ENCODE data around the gene ITGA3. TPM values are rescaled to one million over a fixed set of nuclear protein-coding genes. Genes with fewer than 3 reads are reported as not detected.

Gene ITGA3
- total and polyA plus RNA-seq, 2 of the 13 experiments (the other 11 are each of a cell fraction or from before 2014, with no cell fraction given) = 0.48 to 0.69 TPM

- DNase-seq (ENCODE audit: low spot score) = no peak
- 22% methylated on average over 4 of the region's 6 CpGs for WGBS (ENCODE audit: low lambda C conversion rate)
- Histone ChIP-seq H3K79me2 (ENCODE audit: insufficient read depth, low read length) (no peaks in the 10 kb centered on the region), H3K4me3 (replicated peaks in 1 of 3; ENCODE audit: insufficient read depth in 1 of 3, low read depth in 2 of 3, low read length in 3 of 3) (no peak overlapping the region), H3K36me3 (replicated peaks in 1 of 2; ENCODE audit: control insufficient read depth in 1 of 2, insufficient read depth in 2 of 2, low read length in 2 of 2) (no peaks in the 10 kb centered on the region), H3K27me3 (ENCODE audit: control insufficient read depth in 1 of 2, insufficient read depth in 2 of 2, low read length in 2 of 2) (peaks cover 4 to 21% of the 10 kb centered on the region in 2 experiments; a peak in 2 of 5 replicates), H3K4me1 (ENCODE audit: insufficient read depth, low read length) (no peaks in the 10 kb centered on the region), H3K9me3 (ENCODE audit: low read length) (no peaks in the 10 kb centered on the region), H2AFZ (ENCODE audit: low read length) (no peak overlapping the region), H3K9ac (ENCODE audit: insufficient read depth, low read depth, low read length) (no peak overlapping the region), H3K27ac (ENCODE audit: extremely low read length, insufficient read depth, low read length) (no peak overlapping the region), H4K20me1 (ENCODE audit: insufficient read depth, low read length) (no peaks in the 10 kb centered on the region), H3K4me2 (ENCODE audit: low read depth, low read length) (no peak overlapping the region)
- POLR2A ChIA-PET = no interaction called here
- no peak; the same call in 2 of the 3 replicates for ATAC-seq
- BruUV-seq (replicated peaks) = no TSS peak
- FAIRE-seq = no peak
- CTCF ChIA-PET (ENCODE audit: low intra/inter-chr PET ratio, low total read pairs) = no interaction called here
- in situ Hi-C loops (cut with HindIII; ENCODE audit: extremely low pct_ligation_motif_present, low pct_unique_long_range_greater_than_20kb) (no loop called here), intact Hi-C loops (cut with micrococcal nuclease; ENCODE audit: unreplicated experiment) (no loop called here)
- TF ChIP-seq CBX2 (IDR thresholded peaks at IDR 0.05; ENCODE audit: low read depth, low read length) = no peak
- TF ChIP-seq CBX2 (CRISPR knock-in tag; IDR thresholded peaks at IDR 0.05; ENCODE audit: low read depth) = no peak
Observed at GRCh38 chr17:50046667-50047066, 9.2 kb upstream of the ITGA3 start.

DNA sequence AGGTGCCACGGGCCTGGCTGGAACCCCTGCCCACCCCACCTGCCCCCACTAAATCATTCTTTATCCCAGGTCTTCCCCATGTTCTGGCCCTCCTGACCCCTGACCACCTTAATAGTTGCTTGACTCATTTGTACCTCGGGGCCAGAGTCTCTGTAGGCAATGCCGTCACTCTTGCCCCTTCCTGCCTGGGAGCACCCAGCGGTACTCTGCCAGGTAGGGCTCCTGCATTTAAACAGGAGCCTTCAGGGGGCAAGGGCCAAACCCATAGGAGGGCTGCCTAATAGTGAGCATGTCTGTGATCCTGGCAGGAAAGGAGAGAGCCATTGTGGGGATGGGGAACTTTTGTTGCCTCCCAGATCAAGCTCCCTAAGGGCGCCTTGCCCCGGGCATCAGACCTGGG, 8.8 kb upstream of the ITGA3 start:
- CTCF ChIA-PET (ENCODE audit: low intra/inter-chr PET ratio, low total read pairs) = no interaction called here
- intact Hi-C loops (cut with micrococcal nuclease; ENCODE audit: unreplicated experiment) = no loop called here
- H3K36me3 ChIP-seq (replicated peaks in 1 of 2; ENCODE audit: control insufficient read depth in 1 of 2, insufficient read depth in 2 of 2, low read length in 2 of 2) = no peaks in the 10 kb centered on the region
- H3K27ac ChIP-seq (ENCODE audit: extremely low read length, insufficient read depth, low read length) = no peak overlapping the region
- peaks cover 4 to 23% of the 10 kb centered on the region in 2 experiments; a peak in 2 of 5 replicates for H3K27me3 ChIP-seq (ENCODE audit: control insufficient read depth in 1 of 2, insufficient read depth in 2 of 2, low read length in 2 of 2)
- no peaks in the 10 kb centered on the region for H4K20me1 ChIP-seq (ENCODE audit: insufficient read depth, low read length)
- 35% methylated on average over 6 of the region's 6 CpGs for whole genome bisulfite sequencing (ENCODE audit: low lambda C conversion rate)
- no TSS peak for BruUV-seq (replicated peaks)
- POLR2A ChIA-PET = no interaction called here
- H3K4me3 ChIP-seq (replicated peaks in 1 of 3; ENCODE audit: insufficient read depth in 1 of 3, low read depth in 2 of 3, low read length in 3 of 3) = no peak overlapping the region
- H3K4me2 ChIP-seq (ENCODE audit: low read depth, low read length) = no peak overlapping the region
- DNase-seq (ENCODE audit: low spot score) = no peak
- TF ChIP-seq GPN1 (CRISPR knock-in tag; IDR thresholded peaks at IDR 0.05; ENCODE audit: borderline replicate concordance) (no peak), NFIC (IDR thresholded peaks at IDR 0.05; ENCODE audit: low read length) (no peak), ZNF12 (CRISPR knock-in tag; IDR thresholded peaks at IDR 0.05) (no peak), ZNF775 (CRISPR knock-in tag; IDR thresholded peaks at IDR 0.05; ENCODE audit: borderline replicate concordance) (no peak), HNF4G (IDR thresholded peaks at IDR 0.05; ENCODE audit: borderline replicate concordance, low read depth, low read length) (no peak), HNF4G (CRISPR knock-in tag; IDR thresholded peaks at IDR 0.05; ENCODE audit: borderline replicate concordance, low read depth) (no peak)
- ATAC-seq = no peak
- in situ Hi-C loops (cut with HindIII; ENCODE audit: extremely low pct_ligation_motif_present, low pct_unique_long_range_greater_than_20kb) = no loop called here
- FAIRE-seq = no peak
- H3K9ac ChIP-seq (ENCODE audit: insufficient read depth, low read depth, low read length) = no peak overlapping the region
- H2AFZ ChIP-seq (ENCODE audit: low read length) = no peak overlapping the region
- H3K4me1 ChIP-seq (ENCODE audit: insufficient read depth, low read length) = 0 out of 2 replicates have a peak, but pooled peaks cover 3% of the 10 kb centered on the region
- H3K9me3 ChIP-seq (ENCODE audit: low read length) = no peaks in the 10 kb centered on the region
- H3K79me2 ChIP-seq (ENCODE audit: insufficient read depth, low read length) = no peaks in the 10 kb centered on the region
